Coronary artery (tissue), 2 donors: ENCODE results near the gene NPHP1.
A peak's percentile ranks its signal among the peaks of the same experiment; 100 is the strongest.
"Not testable (repeated sequence)": the region's sequence is repeated elsewhere in the genome, so short reads cannot be mapped to it uniquely, and the experiment has no call there.

Experiments used
- DNase-seq: peaks from one replicate; pipeline ENCODE4 v3.0.0-alpha.2; 2017; ENCODE audit warnings: low spot score
- H3K27ac ChIP-seq, 2 donors: fragments of 200-600 bp; sonication (generic); one replicate each; pipeline ENCODE4 v1.5.1; 2016 to 2019
- H3K4me3 ChIP-seq: fragments of 200-600 bp; sonication (generic); 2 replicates; pipeline ENCODE4 v1.5.1; 2016; ENCODE audit warnings: mild to moderate bottlenecking, moderate library complexity
- TF ChIP-seq, protein P1 (sequence below): fragments of 200-600 bp; sonication (generic); IDR thresholded peaks from one replicate; pipeline ENCODE4 v1.5.1; 2019; ENCODE audit warnings: antibody characterized with exemption

NPHP1 gene

DNA sequence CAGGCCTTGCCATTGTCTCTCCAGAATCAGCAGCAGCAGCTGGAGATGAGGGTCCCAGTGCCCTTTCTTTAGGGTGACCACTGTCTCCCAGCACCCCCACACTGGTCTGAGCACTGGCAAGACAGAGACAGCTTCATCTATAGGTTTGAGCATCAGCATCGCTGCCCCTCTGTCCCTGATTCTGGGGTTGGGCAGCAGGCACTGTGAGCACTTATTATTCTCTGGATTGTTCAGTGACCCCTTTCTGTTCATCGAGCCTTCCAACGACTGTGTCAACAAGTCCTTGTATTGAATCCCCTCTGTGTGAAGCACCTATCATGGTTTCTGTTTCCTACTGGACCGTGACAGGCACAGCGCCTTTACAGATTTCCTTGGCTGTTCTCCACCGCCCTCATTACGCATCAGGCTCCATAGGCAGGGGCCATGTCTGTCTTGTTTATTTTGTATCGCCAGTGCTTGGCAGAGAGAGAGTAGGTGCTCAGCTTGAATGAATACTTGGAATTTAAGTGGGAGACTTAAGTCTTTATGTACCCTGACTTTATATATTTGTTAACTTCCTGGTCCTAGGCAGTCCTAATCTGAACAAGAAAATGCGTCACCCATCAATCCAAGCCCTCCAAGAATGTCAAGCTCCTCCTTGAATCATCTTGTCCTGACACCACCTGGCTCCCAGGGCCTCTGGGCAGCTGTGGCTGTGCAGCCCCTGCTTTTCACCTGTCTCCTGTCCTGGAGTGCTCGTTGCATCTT is 100.6 kb downstream of the NPHP1 start:
- TF ChIP-seq, protein P1, sequence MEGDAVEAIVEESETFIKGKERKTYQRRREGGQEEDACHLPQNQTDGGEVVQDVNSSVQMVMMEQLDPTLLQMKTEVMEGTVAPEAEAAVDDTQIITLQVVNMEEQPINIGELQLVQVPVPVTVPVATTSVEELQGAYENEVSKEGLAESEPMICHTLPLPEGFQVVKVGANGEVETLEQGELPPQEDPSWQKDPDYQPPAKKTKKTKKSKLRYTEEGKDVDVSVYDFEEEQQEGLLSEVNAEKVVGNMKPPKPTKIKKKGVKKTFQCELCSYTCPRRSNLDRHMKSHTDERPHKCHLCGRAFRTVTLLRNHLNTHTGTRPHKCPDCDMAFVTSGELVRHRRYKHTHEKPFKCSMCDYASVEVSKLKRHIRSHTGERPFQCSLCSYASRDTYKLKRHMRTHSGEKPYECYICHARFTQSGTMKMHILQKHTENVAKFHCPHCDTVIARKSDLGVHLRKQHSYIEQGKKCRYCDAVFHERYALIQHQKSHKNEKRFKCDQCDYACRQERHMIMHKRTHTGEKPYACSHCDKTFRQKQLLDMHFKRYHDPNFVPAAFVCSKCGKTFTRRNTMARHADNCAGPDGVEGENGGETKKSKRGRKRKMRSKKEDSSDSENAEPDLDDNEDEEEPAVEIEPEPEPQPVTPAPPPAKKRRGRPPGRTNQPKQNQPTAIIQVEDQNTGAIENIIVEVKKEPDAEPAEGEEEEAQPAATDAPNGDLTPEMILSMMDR: no peak
- H3K4me3 ChIP-seq: no peak overlapping the region
- DNase-seq: no peak
- no peak overlapping the region for H3K27ac ChIP-seq

DNA sequence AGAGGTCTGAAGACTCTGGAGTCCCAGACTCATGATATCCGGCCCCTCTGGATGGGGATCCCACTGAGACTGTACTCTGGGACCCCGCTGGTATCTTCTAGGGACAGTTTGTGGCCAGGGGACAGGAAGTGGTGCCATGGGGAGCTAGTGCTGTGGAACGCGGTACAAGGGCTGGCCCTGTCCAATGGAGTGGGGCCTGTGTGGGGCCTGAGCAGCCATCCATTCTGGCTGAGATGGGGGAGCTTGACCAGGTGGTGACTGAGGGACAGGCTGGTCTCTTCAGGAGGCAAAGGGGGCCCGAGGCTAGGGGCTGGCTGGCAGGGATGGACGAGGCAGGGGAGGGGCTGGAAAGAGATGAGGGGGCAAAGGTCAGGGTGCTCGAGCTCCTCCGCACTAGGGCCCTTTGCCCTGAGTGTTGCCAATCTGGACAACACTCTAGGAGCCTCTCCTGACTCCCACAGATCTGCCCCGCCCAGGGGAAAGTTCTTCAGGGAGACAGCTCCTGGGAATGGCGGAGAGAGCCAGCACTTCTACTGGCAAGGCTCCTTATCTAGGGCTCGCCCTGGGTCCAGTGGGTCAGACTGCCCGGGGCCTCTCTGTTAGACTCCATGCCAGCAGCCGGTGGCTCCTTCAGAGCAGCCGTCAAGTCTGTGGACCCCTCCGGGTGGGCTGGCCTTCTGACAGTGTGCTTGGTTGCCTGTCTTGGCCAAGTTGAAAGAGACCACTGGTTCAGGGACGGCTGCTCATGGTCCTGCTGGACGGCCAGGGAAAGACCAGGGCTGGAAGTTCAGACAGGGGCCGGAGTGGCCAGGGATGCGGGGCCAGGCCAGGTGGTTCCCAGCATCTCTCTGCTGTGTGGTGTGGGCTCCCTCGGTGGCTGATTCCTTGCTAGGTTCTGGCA is 101.5 kb downstream of the NPHP1 start:
- Histone ChIP-seq H3K27ac (peak overlapping the region; percentile 91), H3K4me3 (no peak overlapping the region)
- peak; percentile 66 for DNase-seq

DNA sequence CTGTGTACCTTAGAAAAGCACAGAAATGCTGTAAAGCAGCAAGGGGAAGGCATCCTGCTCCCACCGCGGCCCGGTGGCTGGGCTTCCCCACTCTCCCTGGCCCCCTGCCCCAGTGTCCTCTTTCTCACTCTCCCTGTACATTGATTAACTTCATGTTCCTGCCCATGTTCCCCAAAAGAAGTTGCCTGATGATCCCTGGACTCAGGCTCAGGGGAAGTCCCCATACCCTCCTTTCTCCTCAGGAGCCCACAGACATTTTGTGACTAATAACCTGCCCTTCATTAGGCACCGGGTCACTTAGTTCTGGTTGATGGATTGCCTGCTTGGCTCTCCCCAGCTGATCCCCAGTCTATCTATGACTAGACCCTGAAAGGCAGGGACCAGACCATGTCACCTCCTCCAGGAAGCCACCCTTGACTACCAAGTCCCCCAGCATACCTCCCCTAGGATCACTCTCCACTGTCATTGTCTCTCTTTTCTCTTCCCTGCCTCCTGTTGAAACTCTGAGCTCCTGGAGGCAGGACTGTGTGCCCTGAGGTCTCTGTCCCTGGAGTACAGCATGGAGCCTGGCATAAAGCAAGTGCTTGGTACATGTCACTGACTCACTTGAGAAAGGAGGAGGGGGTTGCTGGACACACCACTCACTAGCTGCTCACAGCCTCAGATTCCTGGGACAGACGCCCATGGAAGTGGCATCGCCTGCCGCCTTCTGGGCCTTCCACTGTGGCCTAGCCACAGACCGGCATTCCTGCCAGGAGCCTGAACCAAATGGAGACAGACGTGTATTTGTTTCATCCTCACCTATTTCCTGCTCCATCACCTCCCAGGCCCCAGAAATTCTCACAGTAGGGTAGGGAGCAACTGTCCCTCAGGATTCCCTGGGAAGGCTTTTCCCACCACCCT is 102.7 kb downstream of the NPHP1 start:
- DNase-seq: no peak
- H3K4me3 ChIP-seq: peak overlapping the region; percentile 45
- H3K27ac ChIP-seq: peak overlapping the region; percentile 91
- TF ChIP-seq, protein P1: no peak

More for the DNA sequence above, 101.5 kb downstream of the NPHP1 start:
- TF ChIP-seq, protein P1: no peak

DNA sequence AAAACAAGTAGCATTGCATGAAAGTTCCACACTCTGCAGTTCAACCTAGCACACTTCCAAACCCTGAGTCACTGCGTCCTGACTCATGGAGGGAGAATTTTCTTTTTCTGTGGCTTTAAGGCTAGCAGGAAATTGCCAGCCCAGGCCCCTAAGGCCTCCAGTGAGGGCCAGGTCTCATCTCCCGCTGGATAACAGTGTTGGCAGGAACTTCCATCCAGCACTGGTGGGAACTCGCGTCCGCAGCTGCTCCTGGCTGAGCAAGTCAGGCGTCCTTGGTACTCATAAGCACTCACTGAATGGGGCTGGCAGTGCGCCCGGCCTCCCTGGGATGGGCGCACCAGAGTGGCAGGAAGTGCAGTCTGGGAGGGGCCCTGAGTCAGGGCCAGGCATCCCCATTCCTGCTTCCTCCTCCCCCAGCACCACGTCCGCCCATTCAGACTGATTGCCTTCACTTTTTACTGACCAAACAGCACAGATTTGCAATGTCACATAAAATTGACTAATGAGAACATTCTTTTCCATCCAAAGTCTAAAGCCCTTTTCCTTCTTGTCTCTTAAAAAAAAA is 103.5 kb downstream of the NPHP1 start:
- peak overlapping the region; percentile 45 for H3K4me3 ChIP-seq
- DNase-seq: peak; percentile 96
- TF ChIP-seq, protein P1: no peak
- H3K27ac ChIP-seq: peak overlapping the region; percentile 91

DNA sequence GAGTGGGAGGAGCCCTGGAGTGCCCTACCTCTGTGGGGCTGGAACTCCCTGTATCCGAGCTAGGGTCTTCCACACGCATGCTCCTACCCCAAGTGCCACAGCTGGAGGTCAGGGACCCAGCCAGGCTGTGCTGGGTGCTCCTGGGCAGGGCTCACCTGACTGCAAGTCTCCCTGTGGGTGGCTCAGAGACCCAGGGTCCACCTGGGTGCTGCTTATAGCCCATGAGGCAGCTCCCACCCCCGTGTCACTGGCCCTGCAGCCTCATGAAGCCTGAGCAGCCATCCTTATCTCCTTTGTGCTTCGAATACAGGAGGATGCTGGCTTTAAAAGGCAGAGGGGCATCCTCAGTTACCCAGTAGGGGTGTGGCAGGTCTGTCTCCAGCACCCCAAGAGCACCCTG is 103.9 kb downstream of the NPHP1 start:
- Histone ChIP-seq H3K27ac (peak overlapping the region; percentile 91), H3K4me3 (peak overlapping the region; percentile 45)
- DNase-seq: not testable (repeated sequence)

DNA sequence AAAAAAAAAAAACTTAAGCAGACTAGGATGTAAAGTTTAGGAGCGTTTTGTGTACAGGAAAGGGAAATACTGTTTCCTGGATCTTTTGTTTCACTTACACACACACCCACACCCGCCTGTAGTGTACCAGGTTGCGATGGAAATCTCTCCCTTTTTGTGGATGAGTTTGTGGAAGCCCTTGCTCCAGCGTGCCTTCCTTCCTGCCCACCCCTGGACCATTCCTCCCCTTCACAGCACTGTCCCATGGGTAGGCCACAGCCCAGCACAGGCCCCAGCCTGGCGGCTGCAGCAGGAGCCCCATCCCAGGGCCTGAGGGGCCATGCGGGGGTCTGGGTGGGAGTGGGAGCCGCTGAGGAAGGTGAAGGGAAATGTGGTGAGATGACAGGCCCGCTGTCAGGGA is 104.3 kb downstream of the NPHP1 start:
- peak; percentile 60 for DNase-seq
- TF ChIP-seq, protein P1: no peak
- H3K27ac ChIP-seq: peak overlapping the region; percentile 91
- no peak overlapping the region for H3K4me3 ChIP-seq
